Nephron (organoid): Measurements from ENCODE around the gene CHCHD2.
"Not testable (repeated sequence)": the region's sequence is repeated elsewhere in the genome, so short reads cannot be mapped to it uniquely, and the experiment has no call there.

Experiments used
- H3K27ac Mint-ChIP-seq, 3 experiments: 2 replicates each; pipeline ENCODE4 v1.8.0; 2020; ENCODE audit warnings: mixed read lengths in 3 of 3, mild to moderate bottlenecking in 2 of 3, moderate library complexity in 1 of 3
- H3K27me3 Mint-ChIP-seq: 2 replicates; pipeline ENCODE4 v1.8.0; 2021; ENCODE audit warnings: low read depth, mild to moderate bottlenecking, moderate library complexity, mixed read lengths
- H3K36me3 Mint-ChIP-seq: 2 replicates; pipeline ENCODE4 v1.8.0; 2020; ENCODE audit warnings: low read depth, mixed read lengths
- H3K4me1 Mint-ChIP-seq: 2 replicates; pipeline ENCODE4 v1.8.0; 2020; ENCODE audit warnings: mixed read lengths
- H3K4me3 Mint-ChIP-seq, 3 experiments: 2 replicates each; pipeline ENCODE4 v1.8.0; 2020; ENCODE audit warnings: mild to moderate bottlenecking in 3 of 3, mixed read lengths in 3 of 3, moderate library complexity in 2 of 3
- H3K9me3 Mint-ChIP-seq: 2 replicates; pipeline ENCODE4 v1.8.0; 2020; ENCODE audit warnings: mixed read lengths
- TF ChIP-seq, protein P1 (sequence below), 3 experiments: fragments of 200-600 bp; sonication (generic); IDR thresholded peaks; one replicate each; pipeline ENCODE4 v1.5.0; 2021; ENCODE audit warnings: antibody characterized with exemption in 3 of 3; ENCODE audit not compliant: unreplicated experiment in 3 of 3

The CHCHD2 gene, protein sequence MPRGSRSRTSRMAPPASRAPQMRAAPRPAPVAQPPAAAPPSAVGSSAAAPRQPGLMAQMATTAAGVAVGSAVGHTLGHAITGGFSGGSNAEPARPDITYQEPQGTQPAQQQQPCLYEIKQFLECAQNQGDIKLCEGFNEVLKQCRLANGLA

GRCh38 chr7:56106108-56107073 is at the start of gene CHCHD2:
Gene CHCHD2, minus strand, starts transcription at chr7:56106476. Its CDS starts 63 bp downstream, at chr7:56106413.
- H3K36me3 Mint-ChIP-seq, result peaks cover 17% of the 10 kb centered on the region
- H3K4me1 Mint-ChIP-seq, result peaks cover 14% of the 10 kb centered on the region
- peaks cover 11% of the 10 kb centered on the region for H3K9me3 Mint-ChIP-seq
- H3K27ac Mint-ChIP-seq, result peak within 1 kb of the TSS; percentile 92 to 99 (median 97)
- TF ChIP-seq, protein P1, sequence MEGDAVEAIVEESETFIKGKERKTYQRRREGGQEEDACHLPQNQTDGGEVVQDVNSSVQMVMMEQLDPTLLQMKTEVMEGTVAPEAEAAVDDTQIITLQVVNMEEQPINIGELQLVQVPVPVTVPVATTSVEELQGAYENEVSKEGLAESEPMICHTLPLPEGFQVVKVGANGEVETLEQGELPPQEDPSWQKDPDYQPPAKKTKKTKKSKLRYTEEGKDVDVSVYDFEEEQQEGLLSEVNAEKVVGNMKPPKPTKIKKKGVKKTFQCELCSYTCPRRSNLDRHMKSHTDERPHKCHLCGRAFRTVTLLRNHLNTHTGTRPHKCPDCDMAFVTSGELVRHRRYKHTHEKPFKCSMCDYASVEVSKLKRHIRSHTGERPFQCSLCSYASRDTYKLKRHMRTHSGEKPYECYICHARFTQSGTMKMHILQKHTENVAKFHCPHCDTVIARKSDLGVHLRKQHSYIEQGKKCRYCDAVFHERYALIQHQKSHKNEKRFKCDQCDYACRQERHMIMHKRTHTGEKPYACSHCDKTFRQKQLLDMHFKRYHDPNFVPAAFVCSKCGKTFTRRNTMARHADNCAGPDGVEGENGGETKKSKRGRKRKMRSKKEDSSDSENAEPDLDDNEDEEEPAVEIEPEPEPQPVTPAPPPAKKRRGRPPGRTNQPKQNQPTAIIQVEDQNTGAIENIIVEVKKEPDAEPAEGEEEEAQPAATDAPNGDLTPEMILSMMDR (IDR thresholded peaks at IDR 0.05; ENCODE audit: unreplicated experiment in 3 of 3), result no peak
- H3K4me3 Mint-ChIP-seq, result peak within 1 kb of the TSS; percentile 97 to 99 (median 97)
- no peaks in the 10 kb centered on the region for H3K27me3 Mint-ChIP-seq

DNA sequence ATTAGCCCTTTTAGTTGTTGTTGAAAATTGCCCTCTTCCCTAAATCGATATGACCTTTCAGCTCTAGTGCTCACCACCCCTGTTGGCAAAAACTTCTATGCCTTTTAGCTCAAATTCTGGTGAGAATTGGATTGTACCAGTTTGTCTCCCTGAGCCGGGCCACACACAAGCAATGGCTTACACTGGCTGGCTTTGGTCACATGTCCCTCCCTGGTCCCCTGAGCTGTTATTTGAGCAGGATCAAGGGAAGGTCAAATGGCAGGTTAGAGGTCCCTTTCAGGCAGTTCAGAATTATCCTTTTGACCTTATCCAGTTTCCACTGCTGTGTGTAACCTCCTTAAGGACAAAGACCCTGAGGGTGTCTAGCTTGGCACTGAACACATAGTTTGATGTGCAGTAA is 24.8 kb upstream of the CHCHD2 start:
- not testable (repeated sequence) for H3K27me3 Mint-ChIP-seq, H3K4me1 Mint-ChIP-seq, H3K36me3 Mint-ChIP-seq, H3K4me3 Mint-ChIP-seq, H3K27ac Mint-ChIP-seq
- peaks cover 16% of the 10 kb centered on the region for H3K9me3 Mint-ChIP-seq

DNA sequence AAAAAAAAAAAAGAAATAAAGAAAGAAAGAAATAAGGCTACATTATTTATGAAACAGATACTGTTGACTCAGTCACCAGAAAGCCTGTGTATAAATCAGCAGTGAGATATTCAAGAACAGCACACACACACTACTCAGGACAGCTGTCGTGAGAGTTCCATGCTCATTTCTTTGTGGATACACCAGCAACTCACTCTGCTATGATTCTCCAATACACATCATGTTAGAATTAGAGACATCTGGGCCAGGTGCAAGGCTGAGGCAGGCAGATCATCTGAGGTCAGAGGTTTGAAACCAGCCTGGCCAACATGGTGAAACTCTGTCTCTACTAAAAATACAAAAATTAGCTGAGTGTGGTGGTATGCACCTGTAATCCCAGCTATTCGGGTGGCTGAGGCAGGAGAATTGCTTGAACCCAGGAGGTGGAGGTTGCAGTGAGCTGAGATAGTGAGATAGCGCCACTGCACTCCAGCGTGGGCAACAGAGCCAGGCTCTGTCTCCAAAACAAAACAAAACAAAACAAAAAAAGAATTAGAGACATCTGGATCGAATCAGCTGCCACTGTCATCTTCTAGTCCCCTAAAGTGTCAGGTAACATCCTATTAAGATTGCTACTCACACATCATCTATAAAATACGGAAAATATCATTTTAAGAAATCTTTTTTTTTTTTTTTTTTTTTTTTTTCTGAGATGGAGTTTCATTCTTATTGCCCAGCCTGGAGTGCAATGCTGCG is 21.1 kb upstream of the CHCHD2 start:
- H3K4me3 Mint-ChIP-seq, result no peak overlapping the region
- H3K9me3 Mint-ChIP-seq, result peaks cover 13% of the 10 kb centered on the region
- TF ChIP-seq, protein P1 (IDR thresholded peaks at IDR 0.05; ENCODE audit: unreplicated experiment in 3 of 3), result no peak
- H3K36me3 Mint-ChIP-seq, result no peaks in the 10 kb centered on the region
- H3K4me1 Mint-ChIP-seq, result no peaks in the 10 kb centered on the region
- no peaks in the 10 kb centered on the region for H3K27me3 Mint-ChIP-seq
- H3K27ac Mint-ChIP-seq, result no peak overlapping the region

- no peaks in the 10 kb centered on the region for H3K4me1 Mint-ChIP-seq
- peaks cover 20% of the 10 kb centered on the region for H3K9me3 Mint-ChIP-seq
- no peak overlapping the region for H3K27ac Mint-ChIP-seq
- no peaks in the 10 kb centered on the region for H3K36me3 Mint-ChIP-seq
- no peak overlapping the region for H3K4me3 Mint-ChIP-seq
- TF ChIP-seq, protein P1 (IDR thresholded peaks at IDR 0.05; ENCODE audit: unreplicated experiment in 3 of 3), result no peak
- no peaks in the 10 kb centered on the region for H3K27me3 Mint-ChIP-seq
Measured at GRCh38 chr7:56125831-56126230, 19.6 kb upstream of the CHCHD2 start.

GRCh38 chr7:56124981-56125380 is 18.7 kb upstream of the CHCHD2 start:
- Mint-ChIP-seq H3K27ac (no peak overlapping the region), H3K27me3 (no peaks in the 10 kb centered on the region), H3K4me3 (no peak overlapping the region), H3K4me1 (no peaks in the 10 kb centered on the region), H3K9me3 (peaks cover 25% of the 10 kb centered on the region), H3K36me3 (no peaks in the 10 kb centered on the region)
- TF ChIP-seq, protein P1 (IDR thresholded peaks at IDR 0.05; ENCODE audit: unreplicated experiment in 3 of 3), result no peak

DNA sequence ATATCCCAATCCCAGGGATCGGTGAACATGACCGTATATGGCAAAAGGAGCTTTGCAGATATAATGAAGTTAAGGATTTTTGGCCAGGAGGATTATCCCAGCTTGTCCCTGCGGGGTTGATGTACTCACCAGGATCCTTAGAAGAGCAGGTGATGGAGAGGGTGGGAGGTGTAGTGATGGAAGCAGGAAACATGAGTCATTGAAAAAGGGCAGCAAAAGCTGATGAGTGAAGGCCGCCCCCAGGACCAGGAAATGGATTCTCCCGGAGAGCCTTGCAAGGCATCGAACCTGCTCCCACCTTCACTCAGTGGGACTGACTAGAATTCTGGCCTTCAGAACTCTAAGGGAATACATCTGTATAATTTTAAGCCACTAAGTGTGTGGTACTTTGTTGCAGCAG is 15.2 kb upstream of the CHCHD2 start:
- H3K36me3 Mint-ChIP-seq, result no peaks in the 10 kb centered on the region
- no peaks in the 10 kb centered on the region for H3K27me3 Mint-ChIP-seq
- H3K27ac Mint-ChIP-seq, result no peak overlapping the region
- H3K4me1 Mint-ChIP-seq, result no peaks in the 10 kb centered on the region
- H3K9me3 Mint-ChIP-seq, result peaks cover 28% of the 10 kb centered on the region
- TF ChIP-seq, protein P1 (IDR thresholded peaks at IDR 0.05; ENCODE audit: unreplicated experiment in 3 of 3), result no peak
- H3K4me3 Mint-ChIP-seq, result no peak overlapping the region
